ENCODE measurements around the gene WBP1L. TPM values are rescaled to one million over a fixed set of nuclear protein-coding genes. Genes with fewer than 3 reads are reported as not detected.

The WBP1L gene
- total RNA-seq, 1 donor from 2014 or later = 44.5 TPM

DNA sequence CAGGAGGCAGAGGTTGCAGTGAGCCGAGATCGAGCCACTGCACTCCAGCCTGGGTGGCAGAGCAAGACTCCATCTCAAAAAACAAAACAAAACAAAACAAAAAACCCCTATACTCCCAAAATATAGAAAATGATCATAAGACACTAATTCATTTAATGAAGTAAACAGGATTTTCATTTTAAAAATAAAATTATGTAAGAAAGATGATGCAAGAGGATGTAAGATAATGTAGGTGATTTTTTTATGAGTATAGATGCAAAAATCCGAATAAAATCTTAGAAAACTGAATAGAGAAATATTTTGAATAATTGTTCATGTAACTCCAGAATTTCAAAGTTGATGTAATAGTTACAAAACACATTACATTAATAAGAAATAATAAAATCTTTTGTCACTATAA, 121.9 kb downstream of the WBP1L start:
- H3K27me3 ChIP-seq (ENCODE audit: low read depth) = peaks cover 7% of the 10 kb centered on the region
- no peaks in the 10 kb centered on the region for H3K9me3 ChIP-seq

More for the DNA sequence above, 121.9 kb downstream of the WBP1L start:
- ATAC-seq (no peak), DNase-seq (no peak)
- H3K4me3 ChIP-seq = no peak overlapping the region
- intact Hi-C loops (cut with DNase I) = no loop called here
- H3K4me1 ChIP-seq = peaks cover 14% of the 10 kb centered on the region
- peaks cover 41% of the 10 kb centered on the region for H3K36me3 ChIP-seq
- no peak for TF ChIP-seq CTCF (IDR thresholded peaks at IDR 0.05)
- no peak overlapping the region for H3K27ac ChIP-seq

Other genes with a start within 250 kb of the WBP1L start
- gene ACTR1A, start 241.2 kb upstream of the WBP1L start, total RNA-seq = 88.0 TPM
- gene SUFU, start 240.0 kb upstream of the WBP1L start, total RNA-seq = 14.3 TPM
- 142 TPM for gene TRIM8, start 99.5 kb upstream of the WBP1L start, total RNA-seq
- gene ARL3, start 29.6 kb upstream of the WBP1L start, total RNA-seq = 7.3 TPM
- 10.0 TPM for gene SFXN2, start 29.3 kb upstream of the WBP1L start, total RNA-seq
- gene CYP17A1, start 93.5 kb downstream of the WBP1L start, total RNA-seq = 0.80 TPM
- gene BORCS7, start 110.3 kb downstream of the WBP1L start, total RNA-seq = 21.9 TPM
- 1.9 TPM for gene AS3MT, start 125.5 kb downstream of the WBP1L start, total RNA-seq
- gene CNNM2, start 174.3 kb downstream of the WBP1L start, total RNA-seq = 12.1 TPM

All from lower lobe of right lung (tissue), 2 donors.